Epithelial cell of esophagus (primary cell): Measurements from ENCODE around the gene TTC39A.

Source experiments
- DNase-seq: peaks from one replicate; pipeline ENCODE4 v3.0.0; 2010; ENCODE audit warnings: low read depth
- H3K4me3 ChIP-seq: 2 replicates; pipeline ENCODE4 v1.5.1; 2011; ENCODE audit warnings: mild to moderate bottlenecking, low read length, control low read depth
- CTCF ChIP-seq: IDR thresholded peaks from 2 replicates; pipeline ENCODE4 v1.5.1; 2011; ENCODE audit warnings: low read depth, mild to moderate bottlenecking, low read length, control low read depth, inconsistent platforms; ENCODE audit not compliant: insufficient read depth; ENCODE audit errors: missing control alignments

Gene TTC39A

DNA sequence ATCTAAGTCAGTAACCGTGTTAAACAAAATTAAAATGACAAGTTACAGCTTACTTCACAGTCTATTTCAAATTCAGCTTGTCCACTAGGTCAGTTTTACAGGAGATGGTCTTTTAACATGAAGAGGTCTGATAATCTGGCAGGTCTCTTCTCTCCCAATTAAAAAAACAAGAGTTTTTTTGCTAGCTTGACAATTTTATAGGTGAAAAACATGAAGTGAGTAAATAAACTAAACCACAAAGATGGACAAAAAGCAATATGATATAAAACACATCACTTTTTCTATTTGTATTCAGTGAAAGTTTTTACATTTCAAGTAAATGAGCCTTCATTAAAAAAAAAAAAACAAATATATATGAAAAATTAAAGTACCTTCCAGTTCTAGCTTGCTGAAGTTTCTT lies 25.0 kb upstream of the TTC39A start:
- no peak for DNase-seq
- H3K4me3 ChIP-seq = no peak overlapping the region
- no peak for TF ChIP-seq CTCF

DNA sequence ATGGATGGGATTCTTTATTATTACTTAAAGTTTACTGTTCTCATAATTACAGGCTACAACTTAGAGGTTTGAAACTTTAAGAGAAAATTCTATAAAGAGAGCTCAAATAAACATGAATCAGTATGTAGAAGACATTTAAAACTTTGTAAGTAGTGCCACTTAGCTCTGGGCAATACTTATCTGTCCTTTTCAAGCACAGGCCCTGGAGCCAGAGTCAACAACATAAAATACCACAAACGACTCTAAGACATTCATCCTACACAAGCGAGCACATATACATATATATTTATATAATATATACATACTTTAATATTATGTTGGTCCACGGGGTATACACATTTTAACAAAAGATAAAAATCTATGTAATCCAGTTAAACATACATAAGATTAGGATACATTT lies 24.1 kb upstream of the TTC39A start:
- no peak for TF ChIP-seq CTCF
- DNase-seq = no peak
- H3K4me3 ChIP-seq = no peak overlapping the region

DNA sequence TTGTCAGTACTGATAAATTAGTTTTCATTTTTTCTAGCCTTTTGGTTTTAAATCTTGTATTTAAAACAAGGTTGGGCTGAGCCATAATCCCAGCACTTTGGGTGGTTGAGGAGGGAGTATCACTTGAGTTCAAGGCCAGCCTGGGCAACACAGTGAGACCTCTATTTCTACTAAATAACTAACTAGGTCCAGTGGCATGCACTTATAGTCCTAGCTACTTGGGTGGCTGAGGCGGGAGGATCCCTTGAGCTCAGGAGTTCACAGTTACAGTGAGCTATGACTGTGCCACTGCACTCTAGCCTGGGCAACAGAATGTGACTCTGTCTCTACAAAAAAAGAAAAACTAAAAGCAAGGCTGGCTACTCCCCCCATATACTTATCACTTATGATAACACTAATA lies 21.5 kb upstream of the TTC39A start:
- no peak for TF ChIP-seq CTCF
- no peak for DNase-seq

DNA sequence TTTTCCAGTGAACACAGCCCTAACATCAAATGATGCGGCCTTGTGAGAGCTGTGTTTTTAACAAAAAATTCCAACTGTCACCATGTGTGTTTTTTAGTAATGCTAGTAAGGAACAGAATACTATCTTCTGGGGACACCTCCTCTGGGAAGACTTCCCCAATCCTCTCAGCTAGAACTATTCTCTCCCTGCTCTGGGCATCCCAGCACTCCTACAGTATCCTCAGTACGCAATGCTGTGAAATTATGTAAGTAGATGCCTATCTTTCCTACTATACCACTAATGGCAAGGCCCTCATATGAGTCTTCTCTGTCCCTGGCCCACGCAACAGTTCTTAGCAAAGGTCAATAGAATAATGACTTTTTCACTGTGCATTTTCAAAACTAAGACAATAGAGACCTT lies 19.5 kb upstream of the TTC39A start:
- H3K4me3 ChIP-seq = no peak overlapping the region
- no peak for TF ChIP-seq CTCF
- no peak for DNase-seq

More for the DNA sequence above, 21.5 kb upstream of the TTC39A start:
- H3K4me3 ChIP-seq = no peak overlapping the region

DNA sequence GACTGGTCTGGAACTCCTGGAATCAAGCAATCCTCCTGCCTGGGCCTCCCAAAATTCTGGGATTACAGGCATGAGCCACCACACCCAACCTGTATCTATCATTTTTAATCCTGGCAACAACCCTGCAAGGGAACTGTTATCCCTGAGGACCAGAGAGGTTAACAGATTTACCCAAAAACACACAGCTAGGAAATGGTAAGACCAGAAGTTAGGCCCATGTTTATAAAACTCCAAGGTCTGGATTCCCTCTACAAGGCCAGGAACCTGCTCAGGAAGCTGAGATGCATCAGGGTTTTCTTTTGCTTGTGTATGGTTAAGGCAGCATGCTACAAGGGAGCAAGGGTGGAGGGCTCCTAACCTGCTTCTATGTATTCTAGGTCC lies 17.8 kb upstream of the TTC39A start:
- no peak overlapping the region for H3K4me3 ChIP-seq
- TF ChIP-seq CTCF = no peak

DNA sequence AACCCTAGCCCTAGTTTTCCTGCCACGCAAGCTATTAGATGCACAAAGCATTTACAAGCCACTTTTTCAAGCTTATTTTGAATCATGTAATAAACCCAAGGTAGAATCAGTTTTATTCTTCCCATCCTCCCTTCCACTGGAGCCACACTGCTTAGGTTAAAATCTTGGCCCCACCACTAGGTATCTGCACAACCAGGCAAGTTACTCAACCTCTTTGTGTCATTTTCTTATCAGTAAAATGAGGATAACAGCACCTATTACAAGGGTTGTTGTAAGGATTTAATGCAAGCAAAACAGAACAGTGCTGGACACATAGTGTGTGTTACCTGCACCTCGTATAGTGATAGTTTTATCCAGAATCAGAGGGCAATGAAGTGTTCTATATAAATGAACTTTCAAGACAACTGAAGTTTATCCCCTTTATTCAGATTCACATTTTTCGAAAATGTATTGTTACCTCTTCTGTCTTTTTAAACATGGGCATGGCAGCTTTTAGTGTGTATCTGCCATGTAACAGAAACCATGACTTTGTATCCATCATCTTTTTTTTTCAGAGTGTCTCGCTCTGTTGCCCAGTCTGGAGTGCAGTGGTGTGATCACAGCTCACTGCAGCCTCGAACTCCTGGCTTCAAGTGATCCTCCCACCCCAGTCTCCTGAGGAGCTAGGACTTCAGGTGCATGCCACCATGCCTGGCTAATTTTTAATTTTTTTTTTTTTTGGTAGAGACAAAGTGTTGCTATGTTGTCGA lies 17.2 kb upstream of the TTC39A start:
- no peak for DNase-seq
- no peak for TF ChIP-seq CTCF
- H3K4me3 ChIP-seq = no peak overlapping the region

More for the DNA sequence above, 17.8 kb upstream of the TTC39A start:
- DNase-seq = no peak
